Panc1 (cell line): ENCODE data around the gene EPX.

ENCODE experiments used
- CTCF ChIP-seq: fragments of 450-650 bp; IDR thresholded peaks from 2 replicates; pipeline ENCODE4 v1.5.1; 2017; ENCODE audit warnings: mild to moderate bottlenecking
- REST ChIP-seq, 2 experiments: IDR thresholded peaks; 2 replicates each; pipeline ENCODE4 v1.6.1; 2011 to 2012; ENCODE audit warnings: low read depth in 2 of 2, control low read depth in 1 of 2, low read length in 1 of 2, mild to moderate bottlenecking in 1 of 2, moderate library complexity in 1 of 2; ENCODE audit not compliant: insufficient read depth in 1 of 2

- no peak for TF ChIP-seq CTCF
- TF ChIP-seq REST (IDR thresholded peaks at IDR 0.05; ENCODE audit: insufficient read depth in 1 of 2, low read depth in 2 of 2, low read length in 1 of 2) = no peak
These were observed 1.2 kb downstream of the EPX start for GRCh38 chr17:58193641-58194255.
